Measurements from ENCODE around the gene ELAVL1.
A peak's percentile ranks its signal among the peaks of the same experiment; 100 is the strongest.
"Not testable (repeated sequence)": the region's sequence is repeated elsewhere in the genome, so short reads cannot be mapped to it uniquely, and the experiment has no call there.

The ELAVL1 gene

GRCh38 chr19:7932930-7933300 is 72.5 kb downstream of the ELAVL1 start:
- no peak for DNase-seq

GRCh38 chr19:7932276-7932929 is 73.0 kb downstream of the ELAVL1 start:
- no peak for DNase-seq

GRCh38 chr19:7931221-7932061 is 74.0 kb downstream of the ELAVL1 start:
- DNase-seq, result no peak

- DNase-seq, result no peak
These were observed 74.7 kb downstream of the ELAVL1 start for GRCh38 chr19:7930765-7931164.

GRCh38 chr19:7930030-7930429 is 75.4 kb downstream of the ELAVL1 start:
- not testable (repeated sequence) for DNase-seq

GRCh38 chr19:7928741-7929701 is 76.4 kb downstream of the ELAVL1 start:
- DNase-seq, result peak; percentile 36

- no peak for DNase-seq
These were observed 77.1 kb downstream of the ELAVL1 start for GRCh38 chr19:7928334-7928706.

GRCh38 chr19:7927605-7928333 is 77.7 kb downstream of the ELAVL1 start:
- DNase-seq, result no peak

GRCh38 chr19:7926727-7927604 is 78.5 kb downstream of the ELAVL1 start:
- no peak for DNase-seq

- DNase-seq, result no peak
These were observed 79.3 kb downstream of the ELAVL1 start, which contains the start of gene CTXN1 for GRCh38 chr19:7926021-7926726. TSS of gene CTXN1 (minus strand) at chr19:7926135. CDS start at chr19:7925538, 597 bp downstream.

GRCh38 chr19:7925171-7925851 is 80.1 kb downstream of the ELAVL1 start:
- no peak for DNase-seq

GRCh38 chr19:7924651-7925170 is 80.7 kb downstream of the ELAVL1 start:
- no peak for DNase-seq

GRCh38 chr19:7924241-7924640 is 81.2 kb downstream of the ELAVL1 start:
- DNase-seq, result no peak

GRCh38 chr19:7923295-7924191 is 81.9 kb downstream of the ELAVL1 start:
- no peak for DNase-seq

- no peak for DNase-seq
These were observed 82.6 kb downstream of the ELAVL1 start for GRCh38 chr19:7922836-7923195.

GRCh38 chr19:7921967-7922835 is 83.2 kb downstream of the ELAVL1 start:
- DNase-seq, result no peak

GRCh38 chr19:7921302-7921966 is 84.0 kb downstream of the ELAVL1 start:
- no peak for DNase-seq

All from DMS 273 treated with DMSO at 0.1 percent for 48 hours (cell line).